GM06990 (cell line): ENCODE data around the gene CRYBG3.
"Not testable (repeated sequence)": the region's sequence is repeated elsewhere in the genome, so short reads cannot be mapped to it uniquely, and the experiment has no call there.

Experiments
- DNase-seq: peaks from one replicate; pipeline ENCODE4 v3.0.0-alpha.2; 2011; ENCODE audit not compliant: insufficient read length; ENCODE audit errors: extremely low read depth
- H3K27me3 ChIP-seq: replicated peaks from 2 replicates; pipeline ENCODE4 v1.6.0; 2011; ENCODE audit warnings: low read length; ENCODE audit not compliant: control insufficient read depth, insufficient read depth
- H3K36me3 ChIP-seq: 2 replicates; pipeline ENCODE4 v1.5.1; 2011; ENCODE audit warnings: low read length; ENCODE audit not compliant: control insufficient read depth, insufficient read depth
- H3K4me3 ChIP-seq: replicated peaks from 2 replicates; pipeline ENCODE4 v1.5.1; 2011; ENCODE audit warnings: low read depth, mild to moderate bottlenecking, control low read depth, low read length
- CTCF ChIP-seq: IDR thresholded peaks from 2 replicates; pipeline ENCODE4 v1.5.1; 2011; ENCODE audit warnings: low read length, control low read depth, mild to moderate bottlenecking, inconsistent platforms; ENCODE audit not compliant: insufficient read depth, poor library complexity, severe bottlenecking

Gene CRYBG3

DNA sequence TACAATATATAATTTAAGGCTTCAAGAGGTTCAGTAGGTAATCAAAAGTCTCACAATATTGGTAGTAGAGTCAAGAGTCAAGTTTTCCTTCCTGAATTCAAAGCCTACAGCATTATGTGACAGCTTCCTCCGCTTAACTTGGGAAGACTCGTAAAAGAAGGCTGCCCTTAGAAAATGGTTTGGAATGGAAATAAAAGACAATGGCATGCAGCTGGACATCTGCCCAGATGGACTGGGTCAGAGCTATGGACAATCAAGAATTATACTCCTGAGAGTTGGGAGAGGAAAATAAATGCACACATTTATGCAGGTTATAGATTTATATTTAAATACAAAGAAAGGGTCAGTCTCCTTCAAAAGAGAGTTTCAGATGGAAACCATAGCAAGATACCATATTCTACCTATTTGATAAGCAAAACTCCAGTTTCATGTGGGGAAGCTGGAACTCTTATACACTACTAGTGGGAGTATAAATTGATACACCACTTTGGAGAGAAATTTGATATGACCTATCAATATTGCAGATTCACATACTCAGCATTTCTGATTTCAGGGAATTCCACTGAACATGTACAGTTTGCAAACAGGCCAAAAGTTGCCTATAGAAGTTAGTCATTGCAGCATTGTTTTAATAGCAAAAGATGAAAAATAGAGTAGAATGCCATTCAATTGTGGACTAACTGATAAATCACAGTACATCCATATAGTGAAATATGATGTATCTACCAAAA is 6.1 kb downstream of the CRYBG3 start:
- H3K4me3 ChIP-seq: no peak overlapping the region
- no peak for TF ChIP-seq CTCF

GRCh38 chr3:97829198-97829597 is 7.4 kb downstream of the CRYBG3 start:
- no peaks in the 10 kb centered on the region for H3K27me3 ChIP-seq
- DNase-seq: no peak
- no peak overlapping the region for H3K4me3 ChIP-seq
- no peak for TF ChIP-seq CTCF
- H3K36me3 ChIP-seq: no peaks in the 10 kb centered on the region

More for the DNA sequence above, 6.1 kb downstream of the CRYBG3 start:
- H3K36me3 ChIP-seq: no peaks in the 10 kb centered on the region
- no peaks in the 10 kb centered on the region for H3K27me3 ChIP-seq
- no peak for DNase-seq

DNA sequence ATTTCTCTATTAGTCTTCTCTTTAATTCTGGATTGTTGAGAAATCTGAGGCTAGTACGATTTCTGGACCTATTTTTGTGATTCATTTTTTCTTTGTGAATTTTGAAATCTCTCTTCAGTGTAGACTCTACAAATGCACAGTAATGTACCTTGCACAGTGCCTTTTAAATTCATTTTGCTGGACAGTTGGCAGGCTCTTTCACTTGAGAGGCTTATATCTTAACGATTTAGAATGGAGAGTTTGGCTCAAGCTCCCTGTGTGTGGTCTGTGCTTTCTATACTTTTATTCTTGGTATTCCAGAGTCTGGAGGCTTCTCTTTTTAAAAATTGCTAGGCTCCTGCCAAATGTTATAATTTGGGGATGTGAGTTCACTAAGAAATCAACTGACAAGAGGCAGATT is 8.8 kb downstream of the CRYBG3 start:
- Histone ChIP-seq H3K4me3 (no peak overlapping the region), H3K36me3 (no peaks in the 10 kb centered on the region), H3K27me3 (no peaks in the 10 kb centered on the region)
- no peak for TF ChIP-seq CTCF
- no peak for DNase-seq

DNA sequence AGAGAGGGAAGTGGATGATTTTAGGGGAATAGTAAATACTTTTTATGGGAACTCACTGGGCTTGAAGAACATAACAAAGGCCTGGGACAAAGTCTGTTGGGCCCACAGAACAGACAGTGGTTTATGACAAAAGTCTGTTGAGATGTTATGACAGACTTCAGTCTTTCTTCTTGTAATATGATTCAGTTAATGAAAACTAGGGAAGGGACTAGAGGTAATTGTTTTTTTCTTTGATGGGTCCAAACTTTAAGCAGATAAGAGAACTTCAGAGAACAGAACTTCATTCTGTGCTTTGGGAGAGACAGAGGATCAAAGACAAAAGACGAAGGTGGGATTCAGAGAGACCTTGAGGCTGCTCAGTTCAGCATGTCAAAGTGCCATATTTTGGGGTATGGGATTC is 9.3 kb downstream of the CRYBG3 start:
- DNase-seq: no peak
- Histone ChIP-seq H3K27me3 (no peaks in the 10 kb centered on the region), H3K36me3 (no peaks in the 10 kb centered on the region), H3K4me3 (no peak overlapping the region)
- TF ChIP-seq CTCF: no peak

DNA sequence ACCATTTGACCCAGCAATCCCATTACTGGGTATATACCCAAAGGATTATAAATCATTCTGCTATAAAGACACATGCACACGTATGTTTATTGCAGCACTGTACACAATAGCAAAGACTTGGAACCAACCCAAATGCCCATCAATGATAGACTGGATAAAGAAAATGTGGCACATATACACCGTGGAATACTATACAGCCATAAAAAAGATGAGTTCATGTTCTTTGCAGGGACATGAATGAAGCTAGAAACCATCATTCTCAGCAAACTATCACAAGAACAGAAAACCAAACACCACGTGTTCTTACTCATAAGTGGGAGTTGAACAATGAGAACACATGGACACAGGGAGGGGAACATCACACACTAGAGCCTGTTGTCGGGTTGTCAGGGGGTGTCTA is 11.4 kb downstream of the CRYBG3 start:
- not testable (repeated sequence) for DNase-seq, H3K4me3 ChIP-seq, H3K27me3 ChIP-seq, H3K36me3 ChIP-seq

DNA sequence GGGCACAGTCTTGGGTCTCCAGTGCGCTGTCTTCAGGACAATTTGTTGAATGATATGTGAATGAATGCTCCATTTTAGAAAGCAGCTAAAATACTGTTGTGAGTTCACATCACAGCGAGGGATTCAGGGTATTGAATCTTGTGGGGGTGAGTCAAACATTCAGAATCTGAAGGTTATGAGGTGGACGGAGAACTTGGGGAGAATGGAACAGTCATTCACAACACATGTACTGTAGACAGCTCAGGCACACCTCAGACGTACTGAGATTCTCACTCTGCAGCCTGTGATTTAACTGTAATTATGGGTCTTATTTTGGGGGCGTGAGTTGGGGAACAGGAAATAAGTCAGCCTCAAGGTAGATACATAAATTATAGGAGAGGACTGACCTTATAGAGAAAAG is 13.9 kb downstream of the CRYBG3 start:
- DNase-seq: no peak
- Histone ChIP-seq H3K4me3 (no peak overlapping the region), H3K36me3 (no peaks in the 10 kb centered on the region), H3K27me3 (no peaks in the 10 kb centered on the region)
- no peak for TF ChIP-seq CTCF
